ENCODE results near the gene RHBDL1.

GRCh38 chr16:638034-638543 lies 37.4 kb upstream of the RHBDL1 start:
- TF ChIP-seq, protein P1, sequence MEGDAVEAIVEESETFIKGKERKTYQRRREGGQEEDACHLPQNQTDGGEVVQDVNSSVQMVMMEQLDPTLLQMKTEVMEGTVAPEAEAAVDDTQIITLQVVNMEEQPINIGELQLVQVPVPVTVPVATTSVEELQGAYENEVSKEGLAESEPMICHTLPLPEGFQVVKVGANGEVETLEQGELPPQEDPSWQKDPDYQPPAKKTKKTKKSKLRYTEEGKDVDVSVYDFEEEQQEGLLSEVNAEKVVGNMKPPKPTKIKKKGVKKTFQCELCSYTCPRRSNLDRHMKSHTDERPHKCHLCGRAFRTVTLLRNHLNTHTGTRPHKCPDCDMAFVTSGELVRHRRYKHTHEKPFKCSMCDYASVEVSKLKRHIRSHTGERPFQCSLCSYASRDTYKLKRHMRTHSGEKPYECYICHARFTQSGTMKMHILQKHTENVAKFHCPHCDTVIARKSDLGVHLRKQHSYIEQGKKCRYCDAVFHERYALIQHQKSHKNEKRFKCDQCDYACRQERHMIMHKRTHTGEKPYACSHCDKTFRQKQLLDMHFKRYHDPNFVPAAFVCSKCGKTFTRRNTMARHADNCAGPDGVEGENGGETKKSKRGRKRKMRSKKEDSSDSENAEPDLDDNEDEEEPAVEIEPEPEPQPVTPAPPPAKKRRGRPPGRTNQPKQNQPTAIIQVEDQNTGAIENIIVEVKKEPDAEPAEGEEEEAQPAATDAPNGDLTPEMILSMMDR (IDR thresholded peaks at IDR 0.05 in 2 of 3, conservative IDR thresholded peaks at IDR 0.05 in 1 of 3; ENCODE audit: control insufficient read depth in 2 of 3, extremely low read depth in 1 of 3, insufficient read depth in 1 of 3, low read depth in 3 of 3, low read length in 3 of 3), result no peak
- no peak for TF ChIP-seq REST (IDR thresholded peaks at IDR 0.05; ENCODE audit: low read depth, low read length)
